ENCODE measurements around the gene GALNT17.

Gene GALNT17

DNA sequence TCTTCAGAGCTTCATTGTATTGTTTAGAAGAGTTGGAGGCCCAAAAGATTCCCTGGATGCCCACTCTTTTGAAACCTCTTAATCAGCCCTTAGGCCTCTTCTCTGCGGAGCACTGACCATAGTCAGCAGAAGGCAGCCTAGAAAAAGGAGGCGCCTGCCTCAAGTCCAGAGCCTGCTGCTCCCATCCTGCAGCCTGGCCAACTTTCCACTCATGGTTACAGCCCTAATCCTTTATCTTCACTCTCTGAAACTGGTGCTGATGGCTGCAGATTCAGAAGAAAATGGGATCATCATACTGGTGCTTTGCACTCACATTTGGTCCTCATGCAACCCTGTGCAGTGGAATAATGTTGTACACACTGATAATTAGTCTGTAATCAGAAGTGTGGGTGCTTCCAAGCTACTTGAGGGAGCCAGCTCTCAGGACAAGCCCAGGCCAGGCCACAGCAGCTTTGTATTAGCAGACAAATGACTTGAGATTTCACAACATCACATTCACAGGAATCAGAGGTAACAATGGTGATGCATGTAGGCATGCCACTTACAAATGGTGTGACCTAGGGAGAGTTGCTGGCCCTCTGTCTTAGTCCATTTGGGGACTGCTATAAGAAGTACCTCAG, 272.9 kb downstream of the GALNT17 start:
- no peak for DNase-seq

- DNase-seq, result no peak
Observed at GRCh38 chr7:71408271-71408670, 276.3 kb downstream of the GALNT17 start.

- DNase-seq, result no peak
Observed at GRCh38 chr7:71409550-71410157, 277.7 kb downstream of the GALNT17 start.

- DNase-seq, result no peak
Observed at GRCh38 chr7:71411475-71411874, 279.5 kb downstream of the GALNT17 start.

- DNase-seq, result no peak
Observed at GRCh38 chr7:71414490-71414889, 282.5 kb downstream of the GALNT17 start.

DNA sequence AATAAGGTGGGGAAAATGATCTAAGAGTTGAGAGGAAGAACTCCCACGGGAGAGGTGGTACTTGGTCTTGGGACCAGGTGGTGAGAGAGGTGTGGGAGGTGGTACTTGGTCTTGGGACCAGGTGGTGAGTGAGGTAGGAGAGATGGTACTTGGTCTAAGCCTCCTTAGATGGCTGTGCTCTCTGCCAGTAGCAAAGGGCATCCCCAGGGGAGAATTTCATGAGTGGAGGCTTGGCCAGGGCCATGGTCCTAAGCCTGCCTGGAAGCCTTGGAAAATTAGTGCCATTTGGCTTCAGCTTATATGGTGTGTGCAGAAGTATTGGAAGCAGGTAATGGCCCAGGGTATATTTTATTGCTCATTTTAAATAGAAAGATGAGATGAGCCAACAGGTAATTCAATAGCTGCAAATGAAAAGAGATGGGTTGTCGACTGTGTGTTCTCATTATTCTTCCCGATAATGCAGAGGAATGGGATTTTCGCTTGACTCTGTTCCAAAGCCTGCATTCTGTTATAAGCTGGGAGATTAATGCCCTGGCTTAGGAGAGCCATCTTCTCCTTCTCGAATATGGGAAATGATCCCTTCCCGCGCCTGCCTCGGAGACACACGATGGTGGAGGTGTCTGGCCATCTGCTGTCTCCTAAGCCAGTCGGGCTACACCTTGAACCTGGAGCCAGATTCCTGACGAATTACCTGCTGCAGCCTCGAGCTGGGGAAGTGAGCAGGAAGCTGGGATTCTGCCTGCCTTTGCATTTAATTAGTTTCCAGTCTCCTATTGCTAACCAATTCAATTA, 287.8 kb downstream of the GALNT17 start:
- DNase-seq, result no peak

DNA sequence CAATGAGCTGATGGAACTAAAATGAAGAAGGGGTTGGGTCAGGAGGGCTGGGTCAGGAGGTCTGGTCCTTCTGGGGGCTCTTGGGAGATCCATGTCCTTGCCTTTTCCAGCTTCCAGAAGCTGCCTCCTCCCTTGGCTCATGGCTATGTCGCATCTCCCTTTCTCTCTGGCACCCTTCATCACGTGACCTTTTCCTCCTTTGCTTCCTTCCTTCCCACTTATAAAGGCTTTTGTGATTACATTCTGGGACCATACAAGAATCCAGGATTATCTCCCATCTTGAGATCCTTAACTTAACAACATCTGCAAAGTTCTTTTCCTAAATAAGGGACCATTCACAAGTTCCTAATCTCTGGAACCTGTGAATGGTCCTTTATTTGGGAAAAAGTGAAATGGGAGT, 290.2 kb downstream of the GALNT17 start:
- DNase-seq, result no peak

DNA sequence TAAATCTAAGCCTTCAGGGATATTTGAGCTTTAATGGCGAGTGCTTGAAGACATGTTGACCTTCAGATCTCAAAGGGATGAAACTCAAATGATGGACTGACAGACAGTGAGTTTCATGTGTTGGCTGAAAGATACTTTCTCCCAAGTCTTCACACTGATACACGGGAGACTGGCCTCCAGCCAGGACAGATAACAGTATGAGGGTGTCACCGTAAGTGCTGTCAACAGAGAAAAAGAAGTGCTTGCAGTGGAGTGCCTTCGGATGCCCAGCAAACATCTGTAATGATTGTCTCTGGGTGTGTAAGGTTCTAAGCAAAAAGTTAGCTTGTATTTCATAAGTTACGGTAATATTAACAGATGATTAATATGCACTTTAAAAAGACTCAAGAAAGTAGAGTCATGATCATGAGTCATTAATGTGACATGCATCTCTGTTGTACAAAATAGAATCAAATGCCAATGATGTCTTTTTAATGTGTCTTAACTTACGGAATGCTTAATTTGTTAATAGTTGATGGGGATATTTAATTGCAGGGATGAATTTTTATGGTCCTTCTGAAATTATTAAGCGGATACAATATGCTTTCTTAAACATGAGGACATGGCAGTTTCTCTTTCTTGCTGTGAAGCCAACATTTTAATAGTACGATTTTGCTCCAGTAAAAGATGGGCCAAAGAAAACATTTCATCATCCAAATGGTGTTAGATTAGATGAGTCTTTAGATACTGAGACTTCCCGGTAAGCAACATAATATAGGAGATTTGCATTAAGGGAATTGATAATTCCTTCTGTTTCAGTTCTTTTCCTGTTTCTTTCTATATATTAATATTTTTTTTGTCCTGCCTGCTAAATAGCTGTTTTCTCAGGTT, 292.5 kb downstream of the GALNT17 start:
- no peak for DNase-seq

DNA sequence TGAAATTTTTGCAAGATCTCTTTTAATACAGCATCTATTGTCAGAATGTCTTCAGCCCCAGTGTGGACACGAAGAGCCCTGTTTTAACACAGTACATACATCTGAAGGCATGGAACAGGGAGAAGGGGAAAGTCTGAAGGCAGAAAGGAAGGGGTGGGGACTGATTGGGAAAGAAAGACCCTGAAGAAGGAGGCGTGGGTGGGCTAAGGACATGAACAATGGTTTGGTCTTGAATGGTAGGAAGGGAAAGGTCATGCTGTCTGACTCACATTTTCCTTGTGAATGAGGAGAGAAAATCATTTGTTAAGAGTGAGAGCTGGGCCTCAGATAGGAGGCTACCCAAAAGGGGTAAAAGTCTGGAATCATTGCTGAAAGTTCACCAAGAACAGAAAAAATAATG, 297.1 kb downstream of the GALNT17 start:
- DNase-seq, result no peak

GRCh38 chr7:71430246-71430645, 298.3 kb downstream of the GALNT17 start:
- DNase-seq, result no peak

DNA sequence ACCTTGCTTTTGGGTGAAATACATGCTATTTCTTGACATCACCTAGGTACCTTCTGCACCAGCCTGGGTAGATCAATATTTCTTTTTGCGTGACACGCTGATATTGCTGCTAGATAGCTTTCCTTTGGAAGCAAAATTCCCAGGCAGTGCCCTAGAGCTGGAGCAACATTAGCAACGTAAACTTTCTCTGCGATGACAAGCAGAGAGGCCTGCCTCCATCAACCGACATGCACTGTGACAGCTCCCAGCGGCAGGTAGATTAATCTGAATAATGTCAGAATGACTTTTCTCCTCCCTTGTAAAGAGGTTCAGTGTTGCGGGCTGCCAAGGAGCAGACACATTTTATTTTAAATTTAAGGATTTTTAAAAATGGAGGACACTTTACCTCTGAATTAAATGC, 307.4 kb downstream of the GALNT17 start:
- no peak for DNase-seq

DNA sequence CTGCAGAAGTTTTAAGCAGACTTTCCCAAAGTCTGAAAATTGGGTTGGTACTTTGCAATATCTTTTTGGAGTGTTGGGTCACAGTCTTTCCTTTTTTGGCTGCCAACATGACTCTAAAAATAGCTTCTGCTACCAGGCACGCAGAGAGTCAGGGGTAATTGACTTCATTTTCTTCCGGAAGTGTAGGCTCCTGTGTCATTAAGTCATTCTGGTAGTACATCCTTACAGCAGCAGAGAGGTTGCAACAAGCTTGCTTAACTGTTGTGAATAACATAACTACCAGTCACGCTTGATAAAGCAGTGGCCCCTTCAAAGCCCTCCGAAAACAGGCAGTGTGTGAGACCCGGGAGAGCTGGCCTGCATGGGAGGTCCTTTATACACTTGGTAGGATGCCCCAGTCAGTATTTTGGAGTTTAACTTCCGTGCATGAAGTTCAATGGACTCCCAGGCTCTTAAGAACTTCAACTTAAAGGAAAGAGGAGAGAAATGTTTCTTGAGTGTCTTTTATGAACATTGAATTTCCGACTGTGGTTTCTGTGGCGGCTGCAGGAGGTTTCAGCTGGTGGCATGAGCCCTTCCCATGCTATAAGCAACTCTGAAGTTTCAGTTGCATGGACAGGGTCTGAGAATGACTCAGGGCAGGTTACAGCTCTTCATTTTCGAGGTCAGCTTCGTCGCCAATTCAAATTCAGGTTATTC, 310.7 kb downstream of the GALNT17 start:
- DNase-seq, result no peak

DNA sequence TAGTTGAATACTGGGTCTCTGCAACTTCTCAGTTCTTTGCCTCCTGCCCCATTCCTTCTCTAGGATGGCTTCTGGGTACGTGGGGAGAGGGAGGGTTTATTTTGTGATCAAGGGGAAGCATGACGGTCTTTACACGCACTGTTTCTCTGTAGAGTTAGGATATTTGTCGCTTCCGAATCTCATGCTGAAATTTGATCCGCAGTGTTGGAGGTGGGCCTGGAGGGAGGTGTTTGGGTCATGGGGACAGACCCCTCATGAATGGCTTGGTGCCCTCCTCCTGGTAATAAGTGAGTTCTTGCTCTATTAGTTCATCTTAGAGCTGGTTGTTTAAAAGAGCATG, 311.2 kb downstream of the GALNT17 start:
- DNase-seq, result no peak

DNA sequence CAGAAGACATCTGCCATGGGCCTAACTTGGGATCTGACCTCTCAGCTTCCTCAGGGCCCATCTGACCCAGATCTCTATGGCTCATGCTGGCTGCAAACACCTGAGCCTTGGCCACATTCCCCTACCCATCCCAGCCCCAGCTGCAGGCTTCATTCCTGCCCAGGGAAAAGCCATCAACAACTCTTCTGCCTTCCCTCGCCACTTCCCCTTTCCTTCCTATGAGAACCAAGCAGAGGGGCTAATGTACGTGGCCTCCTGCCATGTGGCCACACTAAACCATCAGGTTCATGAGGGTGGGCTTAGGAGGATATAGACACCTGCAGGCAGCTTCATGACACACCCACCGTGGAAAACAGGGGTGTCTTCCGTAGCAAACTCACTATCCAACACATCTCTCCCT, 312.2 kb downstream of the GALNT17 start:
- DNase-seq, result no peak

DNA sequence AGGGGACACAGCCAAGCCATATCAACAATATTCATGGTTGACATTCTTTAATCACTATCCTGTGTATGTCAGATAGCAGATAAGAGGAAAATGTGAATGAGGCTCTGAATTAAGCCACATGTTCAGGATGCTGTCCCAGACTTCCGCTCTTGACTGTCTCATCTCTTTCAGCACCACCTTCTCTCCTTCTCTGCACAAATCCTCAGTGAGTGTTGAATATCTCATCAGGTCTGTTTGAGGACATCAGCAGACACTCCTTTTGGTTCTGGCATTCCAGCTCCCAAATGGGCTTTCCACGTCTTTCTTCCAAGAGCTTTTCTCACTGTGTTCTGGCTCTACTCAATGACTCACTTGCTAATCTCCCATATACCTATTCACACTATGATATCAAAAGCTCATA, 321.7 kb downstream of the GALNT17 start:
- no peak for DNase-seq

DNA sequence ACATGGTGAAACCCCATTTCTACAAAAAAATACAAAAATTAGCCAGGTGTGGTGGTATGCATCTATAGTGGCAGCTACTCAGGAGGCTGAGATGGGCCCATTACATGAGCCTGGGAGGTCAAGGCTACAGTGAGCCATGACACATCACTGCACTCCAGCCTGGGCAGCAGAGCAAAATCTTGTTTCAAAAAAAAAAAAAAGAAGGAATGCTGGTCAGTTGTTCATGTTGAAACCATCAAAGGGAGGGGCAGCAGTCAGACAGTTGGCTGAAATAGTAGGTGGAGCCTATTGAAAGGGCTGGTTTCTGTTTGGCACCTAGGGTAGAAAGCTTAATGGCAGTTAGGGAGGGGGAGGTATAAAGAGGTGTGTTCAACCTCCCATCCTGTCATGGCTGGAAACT, 323.0 kb downstream of the GALNT17 start:
- DNase-seq, result no peak

GRCh38 chr7:71457021-71457420, 325.1 kb downstream of the GALNT17 start:
- no peak for DNase-seq

- DNase-seq, result no peak
Observed at GRCh38 chr7:71457846-71458590, 326.1 kb downstream of the GALNT17 start.

DNA sequence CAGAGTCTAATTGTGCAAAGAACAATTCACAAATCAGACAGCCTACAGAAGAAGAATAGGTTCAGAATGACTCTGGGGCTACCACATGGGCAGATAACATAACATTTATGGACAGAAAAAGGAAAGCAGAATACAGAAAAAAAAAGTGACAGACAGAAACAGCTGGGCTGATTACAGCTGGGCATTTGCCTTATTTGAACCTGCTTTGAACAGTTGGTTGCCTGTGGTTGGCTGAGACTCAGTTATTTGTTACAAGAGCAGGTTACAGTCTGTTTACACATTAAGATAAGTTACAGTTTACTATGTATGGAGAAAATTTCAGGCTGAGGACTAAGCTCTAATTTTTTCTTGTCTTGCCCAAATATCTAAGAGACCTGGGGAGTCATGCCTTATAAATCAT, 327.2 kb downstream of the GALNT17 start:
- no peak for DNase-seq

- no peak for DNase-seq
Observed at GRCh38 chr7:71461572-71461971, 329.6 kb downstream of the GALNT17 start.

DNA sequence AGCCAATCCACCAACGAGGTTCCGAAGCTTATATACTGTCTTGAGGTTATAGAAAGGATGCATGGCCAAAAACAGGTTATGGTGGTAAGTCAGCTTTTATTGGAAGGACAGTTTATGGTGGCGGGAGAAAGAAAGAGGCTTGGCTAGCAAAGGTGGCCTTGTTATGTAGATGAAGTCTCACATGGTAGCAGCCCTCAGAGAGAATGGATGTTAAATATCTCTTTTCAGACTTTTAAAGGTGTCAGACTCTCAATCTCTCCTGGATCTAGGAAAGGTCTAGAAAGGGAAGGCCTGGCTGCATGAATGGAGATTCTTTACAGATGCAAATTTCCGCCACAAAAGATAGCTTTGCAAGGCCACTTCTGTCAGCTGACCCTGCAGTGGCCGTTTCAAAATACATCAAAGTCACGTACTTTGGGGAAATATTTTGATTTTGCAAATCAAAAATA, 333.8 kb downstream of the GALNT17 start:
- DNase-seq, result no peak

All from activated effector memory CD4-positive, alpha-beta T cell treated with Interleukin-2 at 50 U/mL for 16 hours (primary cell).